EH (cell line): Measurements from ENCODE around the gene IGSF3.

ENCODE experiments used
- DNase-seq: peaks from one replicate; pipeline ENCODE4 v3.0.0-alpha.2; 2015; ENCODE audit warnings: low read depth

IGSF3 gene

DNA sequence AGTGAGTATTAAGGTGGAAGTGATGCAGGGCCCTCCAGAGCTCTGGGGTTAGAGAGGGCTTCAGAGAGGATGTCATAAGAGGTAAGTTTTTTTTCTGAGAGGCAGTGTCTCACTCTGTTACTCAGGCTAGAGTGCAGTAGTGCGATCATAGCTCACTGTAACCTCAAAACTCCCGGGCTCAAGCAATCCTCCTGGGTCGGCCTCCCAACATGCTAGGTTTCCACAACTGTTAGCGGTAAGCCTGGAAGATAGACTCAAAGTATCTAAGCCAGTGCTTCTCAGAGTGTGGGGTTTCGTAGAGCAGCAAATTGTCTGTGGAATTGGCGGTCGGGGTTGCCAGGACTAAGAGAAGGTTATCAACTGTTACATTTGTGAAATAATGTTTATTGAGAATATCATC lies 18.6 kb upstream of the IGSF3 start:
- DNase-seq, result no peak

DNA sequence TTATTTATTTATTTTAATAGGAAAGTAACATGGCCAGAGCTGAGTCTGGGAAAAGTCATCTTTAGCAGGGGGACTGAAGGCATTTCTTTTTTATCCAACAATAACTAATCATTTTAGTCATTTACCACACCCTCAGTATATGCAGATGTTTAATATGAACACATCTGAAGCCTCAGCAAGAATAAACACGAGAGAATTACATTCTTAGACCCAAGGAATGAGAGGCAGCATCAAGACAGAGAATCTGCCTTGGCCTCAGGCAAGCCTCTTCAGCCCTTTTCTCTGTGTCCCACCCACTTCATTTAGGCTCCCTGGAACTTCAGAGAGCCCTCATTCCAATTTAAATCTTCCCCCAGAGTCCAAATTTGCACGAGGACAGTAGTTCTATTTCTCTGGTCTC lies 17.0 kb upstream of the IGSF3 start:
- no peak for DNase-seq

DNA sequence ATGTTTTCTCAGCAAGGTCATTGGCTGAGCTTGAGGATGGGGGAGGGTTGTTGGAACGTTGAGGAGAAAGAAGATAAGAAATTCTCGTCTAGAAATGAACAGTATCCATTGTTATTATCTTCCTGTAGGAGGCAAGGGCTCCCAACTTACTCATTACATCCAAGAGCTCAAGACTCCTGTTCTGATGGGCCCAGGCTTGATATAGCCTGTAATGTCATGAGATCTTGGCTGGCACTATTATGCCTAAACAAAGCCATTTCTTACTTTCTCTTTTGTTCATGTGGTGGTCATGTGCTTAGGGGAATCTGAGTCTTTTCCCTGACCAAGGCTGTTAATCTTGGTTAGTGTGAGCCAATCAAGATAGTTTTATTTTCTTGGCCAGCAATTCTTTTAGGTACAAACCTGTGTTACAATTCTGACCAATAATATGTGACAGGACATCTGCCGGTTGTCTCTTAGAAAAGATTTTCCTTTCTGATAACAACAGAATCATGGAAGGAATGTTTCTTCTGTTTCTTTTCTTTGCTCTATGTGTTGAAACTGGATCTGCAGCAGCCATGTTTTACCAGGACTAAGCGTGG lies 15.2 kb upstream of the IGSF3 start:
- DNase-seq, result no peak

DNA sequence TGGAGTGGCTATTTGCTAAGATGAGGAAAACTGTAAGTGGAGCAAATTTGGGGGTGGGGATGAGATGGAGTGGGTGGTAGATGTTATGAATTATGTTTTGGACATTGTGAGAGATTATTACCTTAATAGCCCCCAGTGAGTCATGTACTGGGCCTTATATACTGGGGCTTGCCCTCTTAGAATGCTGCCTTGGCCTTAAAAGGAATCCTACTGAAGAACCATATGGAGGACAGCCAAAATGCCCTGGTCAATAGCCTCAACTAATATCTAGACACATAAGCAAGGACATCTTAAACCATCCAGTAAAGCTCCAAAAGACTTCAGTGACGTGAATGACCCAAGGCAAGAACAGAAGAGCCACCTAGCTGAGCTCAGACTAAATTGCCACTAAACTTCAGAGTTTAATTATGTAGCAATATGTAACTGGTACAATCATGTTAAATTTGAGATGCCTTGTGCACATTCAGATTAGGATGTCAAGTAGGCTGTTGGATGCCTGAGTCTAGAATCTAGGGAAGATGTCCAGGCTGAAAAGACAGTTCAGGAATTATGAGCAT lies 13.9 kb upstream of the IGSF3 start:
- no peak for DNase-seq

- DNase-seq, result no peak
Observed at GRCh38 chr1:116680752-116681151, 13.2 kb upstream of the IGSF3 start.

DNA sequence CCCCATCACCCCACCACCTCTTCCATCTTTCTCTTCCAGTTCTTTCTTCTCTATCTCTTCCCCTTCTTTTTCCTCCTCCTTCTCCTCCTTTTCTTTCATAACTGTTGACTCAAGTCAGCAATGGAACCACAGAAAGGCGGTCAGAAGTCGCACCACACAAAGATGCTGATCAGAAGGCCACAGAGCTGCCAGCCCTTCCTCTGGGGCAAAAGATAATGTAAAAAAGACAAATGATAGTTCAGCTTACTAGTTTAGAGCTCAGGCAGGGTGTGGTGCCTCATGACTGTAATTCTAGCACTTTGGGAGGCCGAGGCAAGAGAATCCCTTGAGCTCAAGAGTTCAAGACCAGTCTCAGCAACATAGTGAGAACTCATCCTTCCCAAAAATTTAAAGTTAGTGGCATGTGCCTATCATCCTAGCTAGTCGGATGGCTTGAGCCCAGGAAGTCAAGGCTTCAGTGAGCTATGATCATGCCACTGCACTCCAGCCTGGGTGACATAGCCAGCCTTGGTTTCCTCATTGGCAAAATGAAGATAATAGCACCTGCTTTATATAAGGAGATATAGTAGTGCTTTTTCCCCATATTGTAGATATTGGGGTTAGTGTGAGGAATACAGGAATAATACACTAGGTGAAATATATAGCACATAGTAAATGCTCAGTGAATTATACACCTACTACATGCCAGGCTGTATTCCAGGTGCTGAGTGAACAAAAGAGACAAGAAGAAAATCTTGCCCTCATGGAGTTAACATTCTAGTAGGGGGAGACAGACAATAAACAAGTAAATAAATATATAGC lies 12.5 kb upstream of the IGSF3 start:
- no peak for DNase-seq

DNA sequence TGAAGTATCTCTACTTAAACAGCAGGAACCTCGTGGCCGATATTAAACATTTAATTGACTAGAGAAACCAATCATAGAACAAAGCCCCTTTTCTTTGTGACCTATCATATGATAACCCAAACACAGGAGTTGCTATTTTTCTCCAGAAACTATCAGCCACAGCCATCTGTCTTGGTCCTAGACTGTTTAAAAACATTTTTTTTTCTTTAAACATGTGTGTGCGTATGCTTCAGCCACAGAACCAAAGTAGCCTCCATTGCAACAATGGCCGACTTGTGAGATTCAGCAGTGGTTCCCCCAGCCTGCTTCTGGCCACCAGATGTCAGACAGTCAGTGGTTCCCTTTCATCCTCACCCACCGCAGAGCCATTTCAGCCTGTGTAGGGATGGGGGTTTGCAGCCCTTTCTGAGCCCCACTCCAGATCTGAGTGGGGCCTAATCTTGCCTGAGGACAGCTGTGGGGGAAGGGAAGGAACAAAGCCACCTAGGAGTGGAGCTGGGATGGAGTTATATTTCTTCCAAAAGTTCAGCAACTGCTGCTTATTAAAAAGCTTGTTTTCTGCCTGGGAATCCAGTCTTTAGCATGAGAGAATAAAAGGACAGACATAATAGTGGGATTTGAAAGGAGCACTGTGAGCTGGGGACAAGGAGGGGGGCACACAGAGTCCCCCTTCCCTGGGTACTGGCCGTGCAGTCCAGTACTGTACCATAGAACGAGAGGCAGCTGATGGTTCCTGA lies 11.7 kb upstream of the IGSF3 start:
- DNase-seq, result no peak

GRCh38 chr1:116678732-116679090 lies 11.2 kb upstream of the IGSF3 start:
- DNase-seq, result no peak

DNA sequence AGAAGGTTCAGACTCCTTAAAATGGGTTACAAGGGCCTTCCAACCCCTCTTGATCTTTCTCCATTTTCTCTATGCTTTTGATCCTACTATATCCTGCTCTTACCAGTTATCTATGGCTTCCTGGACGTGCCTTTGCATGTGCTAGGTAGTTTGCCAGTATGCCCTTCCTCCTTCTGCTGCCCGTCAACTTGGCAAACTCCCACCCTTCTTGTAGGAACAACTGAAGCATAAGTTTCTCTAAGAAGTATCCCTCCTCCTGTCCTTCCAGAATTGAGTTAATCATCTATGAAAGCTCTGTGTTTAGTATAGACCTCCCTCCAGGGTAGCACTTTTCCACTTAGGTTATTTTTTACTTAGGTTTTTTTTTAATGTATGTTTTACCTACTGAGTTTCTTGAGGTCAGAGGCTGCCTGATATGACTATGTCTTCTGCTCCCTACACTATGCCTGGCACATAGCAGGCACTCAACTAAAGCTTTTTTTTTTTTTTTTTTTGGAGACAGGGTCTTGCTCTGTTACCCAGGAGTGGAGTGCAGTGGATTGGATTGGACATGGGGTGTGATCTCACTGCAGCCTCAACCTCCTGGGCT lies 10.0 kb upstream of the IGSF3 start:
- no peak for DNase-seq

- no peak for DNase-seq
Observed at GRCh38 chr1:116676291-116676690, 8.8 kb upstream of the IGSF3 start.

- no peak for DNase-seq
Observed at GRCh38 chr1:116674751-116675150, 7.2 kb upstream of the IGSF3 start.

GRCh38 chr1:116674011-116674531 lies 6.5 kb upstream of the IGSF3 start:
- no peak for DNase-seq

- no peak for DNase-seq
Observed at GRCh38 chr1:116671912-116672311, 4.4 kb upstream of the IGSF3 start.

DNA sequence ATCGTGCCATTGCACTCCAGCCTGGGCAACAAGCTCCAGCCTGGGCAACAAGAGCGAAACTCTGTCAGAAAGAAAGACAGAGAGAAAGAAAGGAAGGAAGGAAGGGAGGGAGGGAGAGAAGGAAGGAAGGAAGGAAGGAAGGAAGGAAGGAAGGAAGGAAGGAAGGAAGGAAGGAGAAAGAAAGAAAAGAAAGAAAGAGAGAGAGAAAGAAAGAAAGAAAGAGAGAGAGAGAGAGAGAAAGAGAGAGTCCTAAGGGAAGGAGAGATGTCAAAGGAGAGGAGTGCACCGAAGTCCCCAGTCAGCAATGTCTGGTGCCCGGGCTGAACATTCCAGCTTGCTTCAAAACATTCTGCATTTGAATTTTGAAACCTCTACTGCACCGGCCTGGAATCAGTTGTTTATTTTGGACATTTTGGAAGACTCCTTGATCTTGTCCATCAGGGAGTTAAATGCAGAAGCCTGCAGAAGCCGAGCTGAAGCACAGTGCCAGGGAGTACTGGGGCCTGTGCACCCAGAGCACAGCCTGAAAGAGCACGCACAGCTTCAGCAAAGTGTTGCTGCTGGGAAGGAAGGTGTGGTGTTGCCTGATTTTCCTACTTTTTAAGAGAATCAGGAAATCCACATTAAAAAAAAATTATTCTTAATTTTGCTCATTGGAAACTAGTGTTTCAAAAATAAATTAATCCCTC lies 3.7 kb upstream of the IGSF3 start:
- DNase-seq, result no peak

DNA sequence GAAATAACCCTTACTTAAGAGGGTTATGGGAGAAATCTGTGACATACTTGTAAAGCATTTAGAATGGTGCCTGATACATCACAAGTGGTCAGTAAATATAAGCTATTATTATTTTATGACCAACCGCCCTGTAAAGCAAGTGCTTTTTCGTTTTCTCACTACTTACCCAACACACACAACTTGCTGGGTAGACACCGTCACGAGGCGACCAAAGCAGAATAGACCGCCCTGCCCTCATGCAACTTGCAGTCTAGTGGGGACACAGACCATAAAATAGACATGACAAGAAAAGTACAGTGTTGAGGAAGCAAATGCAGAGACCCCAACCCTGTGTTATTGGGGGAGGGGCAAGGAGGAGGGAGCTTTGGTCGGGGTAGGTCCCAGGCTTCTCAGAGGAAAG lies 744 bp upstream of the IGSF3 start:
- no peak for DNase-seq

GRCh38 chr1:116667078-116667574 lies 407 bp downstream of the IGSF3 start:
- no peak for DNase-seq

DNA sequence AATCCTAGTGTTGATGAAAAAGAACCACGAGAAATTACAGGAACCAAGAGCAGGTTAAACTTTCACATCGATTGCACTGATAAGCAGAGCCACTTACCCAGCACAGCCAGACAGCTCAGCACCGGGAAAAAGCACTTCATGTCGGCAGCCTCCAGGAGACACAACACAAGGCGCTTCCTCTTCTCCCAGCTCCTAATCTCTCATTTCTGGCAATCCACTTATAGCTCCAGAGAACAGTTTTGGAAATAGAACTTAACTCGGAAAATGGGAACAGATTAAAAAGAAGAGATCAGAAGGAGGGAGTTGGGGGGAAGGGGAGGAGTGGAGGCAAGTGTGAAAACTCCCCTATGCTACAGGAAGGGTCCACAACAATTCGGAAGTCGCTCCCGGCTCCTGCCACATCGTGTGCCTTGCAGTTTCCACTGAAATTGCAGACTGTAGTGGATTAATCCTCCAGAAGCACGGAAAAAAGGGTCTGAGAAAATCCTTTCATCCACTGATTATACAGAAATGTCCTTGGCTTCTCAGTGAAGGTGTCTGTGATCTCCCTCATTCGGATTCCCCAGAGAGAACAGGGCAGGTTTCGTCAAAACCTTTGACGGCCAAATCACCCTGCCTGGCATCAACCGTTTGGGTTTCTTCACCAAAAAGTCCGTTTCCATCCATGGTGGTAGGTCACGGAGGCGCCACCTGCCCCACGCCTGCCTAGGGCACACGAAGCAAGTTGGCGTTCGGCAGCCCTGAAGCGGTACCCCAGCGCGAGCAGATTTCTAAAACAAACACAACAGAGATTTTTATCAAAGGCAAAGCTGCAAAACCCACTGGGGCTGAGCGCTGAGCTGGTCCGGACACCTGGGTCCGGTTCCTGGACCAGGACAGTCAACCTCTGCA lies 1.1 kb downstream of the IGSF3 start:
- no peak for DNase-seq

DNA sequence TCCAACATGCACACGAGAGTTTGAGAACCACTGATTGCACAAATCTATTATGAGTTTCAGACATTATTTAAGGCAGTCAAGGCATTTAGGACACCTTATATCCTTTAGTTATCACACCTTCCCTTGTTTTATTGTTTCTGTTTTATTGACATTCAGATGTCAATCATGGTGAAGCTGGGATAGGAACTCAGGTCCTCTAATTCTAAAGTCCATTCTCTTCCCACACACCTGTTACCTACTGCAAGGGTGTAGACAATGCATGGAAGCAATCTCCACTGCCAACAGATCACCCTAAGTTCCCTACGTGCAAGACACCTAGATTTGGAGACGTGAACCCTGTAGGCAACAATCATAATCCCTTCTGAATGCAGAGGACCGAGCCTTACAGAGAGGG lies 2.6 kb downstream of the IGSF3 start:
- no peak for DNase-seq

DNA sequence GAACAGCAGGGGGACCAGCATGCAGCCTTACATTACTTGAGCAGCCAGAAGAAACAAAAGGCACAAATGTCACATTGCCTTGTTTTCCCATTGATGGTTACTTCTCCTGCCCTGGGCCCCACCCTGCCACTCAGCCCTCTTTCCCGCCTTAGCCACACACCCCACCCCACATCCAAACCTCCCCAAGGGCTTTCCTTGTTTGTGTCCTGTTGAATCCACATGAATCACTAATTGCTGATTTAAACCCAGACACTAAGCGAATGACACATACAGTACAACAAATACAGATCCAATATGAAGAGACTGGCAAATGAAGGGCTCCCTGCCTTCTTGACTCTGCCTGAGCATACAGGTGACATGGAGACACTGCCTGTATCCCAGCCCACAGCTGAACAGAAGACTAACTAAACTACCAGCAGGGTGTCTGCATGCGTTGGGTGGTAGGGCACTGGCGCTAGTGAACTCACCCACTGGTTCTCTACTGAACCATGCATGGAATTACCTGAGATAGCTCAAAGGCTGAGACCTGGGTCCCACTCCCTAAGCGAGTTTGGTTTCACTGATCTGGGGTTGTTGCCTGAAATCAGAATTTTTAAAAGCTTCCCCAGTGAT lies 3.1 kb downstream of the IGSF3 start:
- no peak for DNase-seq

DNA sequence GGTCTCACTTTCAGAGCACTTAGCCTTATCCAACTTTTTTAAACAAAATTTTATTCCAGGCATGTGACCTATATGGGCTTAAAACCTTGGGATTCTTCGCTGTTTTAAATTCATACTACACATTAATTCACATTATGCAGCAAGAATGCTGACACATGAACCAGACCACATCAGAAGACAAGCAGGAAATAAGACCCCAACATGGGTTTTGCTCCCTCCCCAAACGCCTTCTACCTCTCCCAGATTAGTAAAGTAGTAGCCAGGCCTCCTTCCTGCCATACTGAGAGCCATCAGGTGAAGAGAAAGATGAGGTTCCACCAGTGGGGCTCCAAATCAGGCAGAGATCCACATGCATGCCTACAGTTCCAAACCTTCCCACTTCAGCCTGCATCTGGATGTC lies 3.7 kb downstream of the IGSF3 start:
- DNase-seq, result no peak
